Measurements from ENCODE around the gene HOXB5.
A peak's percentile ranks its signal among the peaks of the same experiment; 100 is the strongest.

The HOXB5 gene

GRCh38 chr17:48593126-48593829 is at the start of gene HOXB5 (continued):
- no peak for TF ChIP-seq ZNF560 (tag by site-specific recombination; IDR thresholded peaks at IDR 0.05; ENCODE audit: borderline replicate concordance)
- peak; percentile 83 for TF ChIP-seq ZBTB6 (tag by site-specific recombination; IDR thresholded peaks at IDR 0.05)
- TF ChIP-seq SP3 (tag by site-specific recombination; IDR thresholded peaks at IDR 0.05): no peak
- TF ChIP-seq PRDM2 (tag by site-specific recombination; IDR thresholded peaks at IDR 0.05; ENCODE audit: borderline replicate concordance): no peak
- no peak for TF ChIP-seq REPIN1 (tag by site-specific recombination; IDR thresholded peaks at IDR 0.05; ENCODE audit: low read depth)
- TF ChIP-seq ZNF843 (tag by site-specific recombination; IDR thresholded peaks at IDR 0.05): no peak
- TF ChIP-seq ZNF791 (tag by site-specific recombination; IDR thresholded peaks at IDR 0.05): no peak
- no peak for TF ChIP-seq ZNF510 (tag by site-specific recombination; IDR thresholded peaks at IDR 0.05; ENCODE audit: insufficient replicate concordance)
- TF ChIP-seq ZNF707 (tag by site-specific recombination; IDR thresholded peaks at IDR 0.05): no peak

- peaks cover 0 to 20% of the 10 kb centered on the region in 2 experiments; a peak in 1 of 3 replicates for H3K36me3 ChIP-seq (ENCODE audit: control insufficient read depth in 2 of 2, insufficient read depth in 1 of 2, low read length in 2 of 2)
- H3K4me3 ChIP-seq (ENCODE audit: low read depth, low read length): peak overlapping the region; percentile 12
- no peaks in the 10 kb centered on the region for H3K9me3 ChIP-seq (ENCODE audit: control insufficient read depth, insufficient read depth, low read depth, low read length)
- ChIA-PET POLR2A (interaction anchor here (0.5 to 3.5 kb wide), 2 partner anchors 17 to 26 kb away, joined by 5 to 17 read pairs; partner anchors contain the start of gene HOXB9), CTCF (interaction anchor here (0.5 to 0.8 kb wide), 4 partner anchors 9 to 380 kb away, joined by 3 read pairs; no protein-coding TSS in a partner anchor)
- H3K4me1 ChIP-seq (ENCODE audit: control insufficient read depth, insufficient read depth, low read length): peaks cover 6% of the 10 kb centered on the region
- no peak overlapping the region for H3K27ac ChIP-seq (ENCODE audit: extremely low read depth, low read depth, low read length)
- no peak for TF ChIP-seq ZNF223 (tag by site-specific recombination; IDR thresholded peaks at IDR 0.05)
- no peak for TF ChIP-seq HOXC10 (CRISPR knock-in tag; IDR thresholded peaks at IDR 0.05)
- no peak for TF ChIP-seq ZNF692 (tag by site-specific recombination; IDR thresholded peaks at IDR 0.05)
- TF ChIP-seq ZNF341 (tag by site-specific recombination; IDR thresholded peaks at IDR 0.05; ENCODE audit: low read depth): no peak
- TF ChIP-seq KLF7 (tag by site-specific recombination; IDR thresholded peaks at IDR 0.05; ENCODE audit: borderline replicate concordance): no peak
- TF ChIP-seq ZNF530 (tag by site-specific recombination; IDR thresholded peaks at IDR 0.05; ENCODE audit: low read depth): no peak
- no peak for TF ChIP-seq ZNF558 (tag by site-specific recombination; IDR thresholded peaks at IDR 0.05)
- TF ChIP-seq ZNF707 (tag by site-specific recombination; IDR thresholded peaks at IDR 0.05): no peak
- TF ChIP-seq MEIS1 (CRISPR knock-in tag; IDR thresholded peaks at IDR 0.05; ENCODE audit: borderline replicate concordance): no peak
- TF ChIP-seq PBX3 (CRISPR knock-in tag; IDR thresholded peaks at IDR 0.05): no peak
- no peak for TF ChIP-seq ZNF138 (tag by site-specific recombination; IDR thresholded peaks at IDR 0.05; ENCODE audit: borderline replicate concordance)
- TF ChIP-seq ZNF664 (tag by site-specific recombination; IDR thresholded peaks at IDR 0.05): no peak
- TF ChIP-seq ZNF48 (tag by site-specific recombination; IDR thresholded peaks at IDR 0.05): no peak
- TF ChIP-seq ELK4 (IDR thresholded peaks at IDR 0.05; ENCODE audit: borderline replicate concordance, low read depth, low read length): no peak
- TF ChIP-seq ZSCAN16 (tag by site-specific recombination; IDR thresholded peaks at IDR 0.05): no peak
Measured at GRCh38 chr17:48642843-48643696, 49.5 kb upstream of the HOXB5 start.
